ENCODE measurements around the gene SHROOM3. TPM values are rescaled to one million over a fixed set of nuclear protein-coding genes. Genes with fewer than 3 reads are reported as not detected.

SHROOM3 gene
- polyA plus RNA-seq, 2 of the 4 experiments (the other 2 are of a cell fraction) = 2.8 to 5.1 TPM

DNA sequence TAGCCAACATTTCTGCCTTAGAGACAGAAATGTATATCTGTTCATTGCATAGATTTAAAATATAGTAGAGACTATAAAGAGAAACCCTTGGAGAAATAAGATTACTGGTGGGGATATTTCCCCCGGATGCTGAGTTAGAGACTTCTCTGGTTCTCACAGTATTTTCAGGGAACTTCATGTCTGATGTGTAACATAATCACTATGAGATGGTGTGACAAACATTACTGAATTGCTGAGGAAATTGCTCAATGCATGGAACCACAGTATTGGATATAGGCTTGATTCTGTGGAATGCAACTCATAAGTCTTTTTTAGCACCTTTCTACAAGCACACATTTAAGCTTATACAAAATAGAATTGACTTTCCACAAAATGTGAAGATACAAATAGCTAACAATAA is 310.2 kb downstream of the SHROOM3 start:
- FAIRE-seq = no peak
- no peak overlapping the region for H3K4me2 ChIP-seq
- POLR2A ChIA-PET = no interaction called here
- no peaks in the 10 kb centered on the region for H3K9me3 ChIP-seq
- peaks cover 21% of the 10 kb centered on the region; the same call in 2 of the 3 replicates for H3K4me1 ChIP-seq
- no peak for DNase-seq (ENCODE audit: low read depth in 1 of 2, low spot score in 1 of 2)
- H3K4me3 ChIP-seq = no peak overlapping the region
- no peak overlapping the region for H3K27ac ChIP-seq
- 92% methylated on average over 1 of the region's 1 CpG for WGBS (ENCODE audit: missing lambda C conversion rate)
- no peak for ATAC-seq
- TF ChIP-seq EHMT2 (IDR thresholded peaks at IDR 0.05; ENCODE audit: low read depth) = no peak
- no peak for TF ChIP-seq SMC3 (IDR thresholded peaks at IDR 0.05)
- TF ChIP-seq, protein P1, sequence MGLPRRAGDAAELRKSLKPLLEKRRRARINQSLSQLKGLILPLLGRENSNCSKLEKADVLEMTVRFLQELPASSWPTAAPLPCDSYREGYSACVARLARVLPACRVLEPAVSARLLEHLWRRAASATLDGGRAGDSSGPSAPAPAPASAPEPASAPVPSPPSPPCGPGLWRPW (IDR thresholded peaks at IDR 0.05) = no peak
- CTCF ChIA-PET = interaction anchor here (1.5 to 1.9 kb wide), 3 partner anchors 11 to 234 kb away, joined by 4 to 6 read pairs (median 5); no protein-coding TSS in a partner anchor

DNA sequence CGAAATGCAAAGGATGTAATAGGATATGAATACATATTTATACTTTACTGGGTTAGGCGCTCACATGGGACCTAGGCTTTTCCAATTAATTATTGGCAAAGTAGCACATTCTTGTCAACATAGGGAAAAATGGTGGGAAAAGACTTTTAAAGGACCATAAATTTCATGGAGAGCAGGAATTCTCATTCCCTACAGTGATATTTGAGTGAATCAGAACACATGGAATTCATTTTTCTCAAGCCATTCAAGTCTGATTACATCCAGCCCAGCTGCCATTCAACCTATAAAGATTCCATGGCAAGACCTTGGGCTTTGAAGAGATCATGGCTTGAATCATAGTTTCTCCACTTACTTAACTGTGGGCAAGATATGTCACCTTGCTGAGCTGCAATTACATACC is 312.5 kb downstream of the SHROOM3 start:
- ChIA-PET CTCF (interaction anchor here (1.1 kb wide), 1 partner anchor 14 kb away, joined by 3 read pairs; no protein-coding TSS in a partner anchor), POLR2A (no interaction called here)
- no peak for DNase-seq (ENCODE audit: low read depth in 1 of 2, low spot score in 1 of 2)
- no peak for ATAC-seq
- H3K4me3 ChIP-seq = no peak overlapping the region
- no peak for TF ChIP-seq PHF8 (IDR thresholded peaks at IDR 0.05; ENCODE audit: borderline replicate concordance, low read depth)
- TF ChIP-seq, protein P2, sequence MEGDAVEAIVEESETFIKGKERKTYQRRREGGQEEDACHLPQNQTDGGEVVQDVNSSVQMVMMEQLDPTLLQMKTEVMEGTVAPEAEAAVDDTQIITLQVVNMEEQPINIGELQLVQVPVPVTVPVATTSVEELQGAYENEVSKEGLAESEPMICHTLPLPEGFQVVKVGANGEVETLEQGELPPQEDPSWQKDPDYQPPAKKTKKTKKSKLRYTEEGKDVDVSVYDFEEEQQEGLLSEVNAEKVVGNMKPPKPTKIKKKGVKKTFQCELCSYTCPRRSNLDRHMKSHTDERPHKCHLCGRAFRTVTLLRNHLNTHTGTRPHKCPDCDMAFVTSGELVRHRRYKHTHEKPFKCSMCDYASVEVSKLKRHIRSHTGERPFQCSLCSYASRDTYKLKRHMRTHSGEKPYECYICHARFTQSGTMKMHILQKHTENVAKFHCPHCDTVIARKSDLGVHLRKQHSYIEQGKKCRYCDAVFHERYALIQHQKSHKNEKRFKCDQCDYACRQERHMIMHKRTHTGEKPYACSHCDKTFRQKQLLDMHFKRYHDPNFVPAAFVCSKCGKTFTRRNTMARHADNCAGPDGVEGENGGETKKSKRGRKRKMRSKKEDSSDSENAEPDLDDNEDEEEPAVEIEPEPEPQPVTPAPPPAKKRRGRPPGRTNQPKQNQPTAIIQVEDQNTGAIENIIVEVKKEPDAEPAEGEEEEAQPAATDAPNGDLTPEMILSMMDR (IDR thresholded peaks at IDR 0.05) = no peak
- FAIRE-seq = no peak
- WGBS (ENCODE audit: missing lambda C conversion rate) = 73% methylated on average over 2 of the region's 2 CpGs
- H3K27ac ChIP-seq = no peak overlapping the region; a peak in 1 of 6 replicates
- H3K4me1 ChIP-seq = peaks cover 23% of the 10 kb centered on the region
- H3K9me3 ChIP-seq = 0 out of 3 replicates have a peak, but pooled peaks cover 4% of the 10 kb centered on the region
- no peak overlapping the region for H3K4me2 ChIP-seq

DNA sequence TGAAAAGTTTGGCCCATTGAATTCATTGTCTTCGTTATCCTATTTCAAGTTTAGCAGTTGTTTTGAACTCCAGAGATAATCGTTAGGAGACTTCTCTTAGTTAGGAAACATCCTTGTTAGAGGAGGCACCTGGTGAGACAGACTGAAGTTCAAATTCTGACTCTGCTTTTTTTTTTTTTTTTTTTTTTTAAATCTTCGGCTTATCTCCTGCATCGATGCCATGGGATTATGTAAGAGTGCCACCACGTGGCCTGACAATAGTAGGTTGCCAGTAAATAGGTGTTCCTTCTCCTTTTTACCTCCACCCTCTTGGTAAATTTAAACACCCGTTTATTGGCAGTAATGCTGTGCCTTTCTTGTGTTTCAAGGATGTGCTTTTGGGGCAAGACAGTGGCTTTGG is 313.6 kb downstream of the SHROOM3 start:
- CTCF ChIA-PET = no interaction called here
- POLR2A ChIA-PET = no interaction called here
- DNase-seq (ENCODE audit: low read depth in 1 of 2, low spot score in 1 of 2) (peak; percentile 13 to 51), ATAC-seq (peak in 1 of 2 experiments; percentile 62; a peak in 2 of 6 replicates), FAIRE-seq (no peak)
- H3K4me2 ChIP-seq = peak overlapping the region; percentile 18; the same call in 1 of the 3 replicates
- 13% methylated on average over 6 of the region's 6 CpGs for WGBS (ENCODE audit: missing lambda C conversion rate)
- H3K4me3 ChIP-seq = no peak overlapping the region
- H3K9me3 ChIP-seq = 0 out of 3 replicates have a peak, but pooled peaks cover 4% of the 10 kb centered on the region
- H3K27ac ChIP-seq = peak overlapping the region in 1 of 2 experiments; percentile 28; a peak in 1 of 6 replicates
- H3K4me1 ChIP-seq = peaks cover 34% of the 10 kb centered on the region
- TF ChIP-seq, protein P3, sequence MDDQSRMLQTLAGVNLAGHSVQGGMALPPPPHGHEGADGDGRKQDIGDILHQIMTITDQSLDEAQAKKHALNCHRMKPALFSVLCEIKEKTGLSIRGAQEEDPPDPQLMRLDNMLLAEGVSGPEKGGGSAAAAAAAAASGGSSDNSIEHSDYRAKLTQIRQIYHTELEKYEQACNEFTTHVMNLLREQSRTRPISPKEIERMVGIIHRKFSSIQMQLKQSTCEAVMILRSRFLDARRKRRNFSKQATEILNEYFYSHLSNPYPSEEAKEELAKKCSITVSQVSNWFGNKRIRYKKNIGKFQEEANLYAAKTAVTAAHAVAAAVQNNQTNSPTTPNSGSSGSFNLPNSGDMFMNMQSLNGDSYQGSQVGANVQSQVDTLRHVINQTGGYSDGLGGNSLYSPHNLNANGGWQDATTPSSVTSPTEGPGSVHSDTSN (IDR thresholded peaks at IDR 0.05) = no peak
- TF ChIP-seq KDM1A (IDR thresholded peaks at IDR 0.05; ENCODE audit: low read depth) = no peak
- TF ChIP-seq ZSCAN20 (CRISPR knock-in tag; IDR thresholded peaks at IDR 0.05) = no peak
- peak; percentile 69 to 74 for TF ChIP-seq RAD21 (conservative IDR thresholded peaks at IDR 0.05 in 1 of 2, IDR thresholded peaks at IDR 0.05 in 1 of 2)
- TF ChIP-seq SREBF2 (IDR thresholded peaks at IDR 0.05) = no peak
- peak; percentile 81 for TF ChIP-seq GATA3 (IDR thresholded peaks at IDR 0.05; ENCODE audit: borderline replicate concordance)
- TF ChIP-seq, protein P4, sequence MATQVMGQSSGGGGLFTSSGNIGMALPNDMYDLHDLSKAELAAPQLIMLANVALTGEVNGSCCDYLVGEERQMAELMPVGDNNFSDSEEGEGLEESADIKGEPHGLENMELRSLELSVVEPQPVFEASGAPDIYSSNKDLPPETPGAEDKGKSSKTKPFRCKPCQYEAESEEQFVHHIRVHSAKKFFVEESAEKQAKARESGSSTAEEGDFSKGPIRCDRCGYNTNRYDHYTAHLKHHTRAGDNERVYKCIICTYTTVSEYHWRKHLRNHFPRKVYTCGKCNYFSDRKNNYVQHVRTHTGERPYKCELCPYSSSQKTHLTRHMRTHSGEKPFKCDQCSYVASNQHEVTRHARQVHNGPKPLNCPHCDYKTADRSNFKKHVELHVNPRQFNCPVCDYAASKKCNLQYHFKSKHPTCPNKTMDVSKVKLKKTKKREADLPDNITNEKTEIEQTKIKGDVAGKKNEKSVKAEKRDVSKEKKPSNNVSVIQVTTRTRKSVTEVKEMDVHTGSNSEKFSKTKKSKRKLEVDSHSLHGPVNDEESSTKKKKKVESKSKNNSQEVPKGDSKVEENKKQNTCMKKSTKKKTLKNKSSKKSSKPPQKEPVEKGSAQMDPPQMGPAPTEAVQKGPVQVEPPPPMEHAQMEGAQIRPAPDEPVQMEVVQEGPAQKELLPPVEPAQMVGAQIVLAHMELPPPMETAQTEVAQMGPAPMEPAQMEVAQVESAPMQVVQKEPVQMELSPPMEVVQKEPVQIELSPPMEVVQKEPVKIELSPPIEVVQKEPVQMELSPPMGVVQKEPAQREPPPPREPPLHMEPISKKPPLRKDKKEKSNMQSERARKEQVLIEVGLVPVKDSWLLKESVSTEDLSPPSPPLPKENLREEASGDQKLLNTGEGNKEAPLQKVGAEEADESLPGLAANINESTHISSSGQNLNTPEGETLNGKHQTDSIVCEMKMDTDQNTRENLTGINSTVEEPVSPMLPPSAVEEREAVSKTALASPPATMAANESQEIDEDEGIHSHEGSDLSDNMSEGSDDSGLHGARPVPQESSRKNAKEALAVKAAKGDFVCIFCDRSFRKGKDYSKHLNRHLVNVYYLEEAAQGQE (IDR thresholded peaks at IDR 0.05) = no peak
- TF ChIP-seq SMC3 (IDR thresholded peaks at IDR 0.05) = peak; percentile 69
- TF ChIP-seq TFCP2L1 (CRISPR knock-in tag; IDR thresholded peaks at IDR 0.05) = no peak
- TF ChIP-seq POLR2A (IDR thresholded peaks at IDR 0.05; ENCODE audit: low read length) = no peak
- no peak for TF ChIP-seq FOSL2 (IDR thresholded peaks at IDR 0.05)
- no peak for TF ChIP-seq FOSL2 (CRISPR knock-in tag; IDR thresholded peaks at IDR 0.05)
- TF ChIP-seq, protein P2 (IDR thresholded peaks at IDR 0.05) = peak; percentile 53
- TF ChIP-seq HEYL (CRISPR knock-in tag; IDR thresholded peaks at IDR 0.05) = no peak
- TF ChIP-seq CHD4 (IDR thresholded peaks at IDR 0.05; ENCODE audit: borderline replicate concordance) = no peak
- no peak for TF ChIP-seq FOSB (CRISPR knock-in tag; IDR thresholded peaks at IDR 0.05)
- no peak for TF ChIP-seq CHD2 (IDR thresholded peaks at IDR 0.05; ENCODE audit: low read length, partially characterized antibody)
- TF ChIP-seq EHMT2 (IDR thresholded peaks at IDR 0.05; ENCODE audit: low read depth) = no peak
- no peak for TF ChIP-seq POLR2AphosphoS2 (conservative IDR thresholded peaks at IDR 0.05; ENCODE audit: low read length)
- TF ChIP-seq, protein P5, sequence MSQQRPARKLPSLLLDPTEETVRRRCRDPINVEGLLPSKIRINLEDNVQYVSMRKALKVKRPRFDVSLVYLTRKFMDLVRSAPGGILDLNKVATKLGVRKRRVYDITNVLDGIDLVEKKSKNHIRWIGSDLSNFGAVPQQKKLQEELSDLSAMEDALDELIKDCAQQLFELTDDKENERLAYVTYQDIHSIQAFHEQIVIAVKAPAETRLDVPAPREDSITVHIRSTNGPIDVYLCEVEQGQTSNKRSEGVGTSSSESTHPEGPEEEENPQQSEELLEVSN (IDR thresholded peaks at IDR 0.05; ENCODE audit: borderline replicate concordance, low read depth) = no peak
